Trophoblast cell (in vitro differentiated cells and primary cell): ENCODE measurements around the gene KMT2A.
A peak's percentile ranks its signal among the peaks of the same experiment; 100 is the strongest.

Source experiments
- DNase-seq, 2 donors: peaks; one replicate each; pipeline ENCODE4 v3.0.0-alpha.2; 2016
- H2AFZ ChIP-seq: 2 replicates; pipeline ENCODE4 v1.6.1; 2013; ENCODE audit warnings: low read length, moderate library complexity, mild to moderate bottlenecking; ENCODE audit not compliant: insufficient read depth, poor library complexity
- H2AK5ac ChIP-seq: 2 replicates; pipeline ENCODE4 v1.6.1; 2013; ENCODE audit warnings: mild to moderate bottlenecking, low read length
- H2BK120ac ChIP-seq: 2 replicates; pipeline ENCODE4 v1.6.1; 2013; ENCODE audit warnings: low read length, mild to moderate bottlenecking, moderate library complexity; ENCODE audit not compliant: insufficient read depth, poor library complexity
- H2BK12ac ChIP-seq: 2 replicates; pipeline ENCODE4 v1.6.1; 2013; ENCODE audit warnings: mild to moderate bottlenecking, low read length, moderate library complexity
- H2BK5ac ChIP-seq: 2 replicates; pipeline ENCODE4 v1.6.1; 2013; ENCODE audit warnings: low read length, low read depth, moderate library complexity, mild to moderate bottlenecking; ENCODE audit not compliant: poor library complexity
- H3K14ac ChIP-seq: 2 replicates; pipeline ENCODE4 v1.6.1; 2013; ENCODE audit warnings: mild to moderate bottlenecking, low read length
- H3K18ac ChIP-seq: 2 replicates; pipeline ENCODE4 v1.6.1; 2013; ENCODE audit warnings: mild to moderate bottlenecking, low read length
- H3K23ac ChIP-seq: 2 replicates; pipeline ENCODE4 v1.6.1; 2013; ENCODE audit warnings: low read length
- H3K27ac ChIP-seq: 2 replicates; pipeline ENCODE4 v1.5.1; 2013; ENCODE audit warnings: low read depth, mild to moderate bottlenecking, inconsistent platforms, low read length, moderate library complexity
- H3K27me3 ChIP-seq: 2 replicates; pipeline ENCODE4 v1.6.1; 2013; ENCODE audit warnings: inconsistent platforms, mild to moderate bottlenecking, low read length, moderate library complexity; ENCODE audit not compliant: insufficient read depth
- H3K36me3 ChIP-seq, 2 experiments: 1 replicate in 1 of 2; 2 replicates in 1 of 2; pipeline ENCODE4 v1.6.1; 2013; ENCODE audit warnings: low read length in 2 of 2, mild to moderate bottlenecking in 2 of 2, moderate library complexity in 1 of 2; ENCODE audit not compliant: insufficient read depth in 2 of 2, control insufficient read depth in 1 of 2
- H3K4ac ChIP-seq: 2 replicates; pipeline ENCODE4 v1.6.1; 2013; ENCODE audit warnings: low read depth, mild to moderate bottlenecking, low read length, moderate library complexity
- H3K4me1 ChIP-seq, 2 experiments: 1 replicate in 1 of 2; 2 replicates in 1 of 2; pipeline ENCODE4 v1.6.1; 2013; ENCODE audit warnings: low read length in 2 of 2, mild to moderate bottlenecking in 2 of 2, moderate library complexity in 1 of 2; ENCODE audit not compliant: insufficient read depth in 2 of 2, control insufficient read depth in 1 of 2
- H3K4me2 ChIP-seq: 2 replicates; pipeline ENCODE4 v1.6.1; 2013; ENCODE audit warnings: inconsistent platforms, mild to moderate bottlenecking, low read length, moderate library complexity
- H3K4me3 ChIP-seq: 2 replicates; pipeline ENCODE4 v1.5.1; 2013; ENCODE audit warnings: mild to moderate bottlenecking, low read depth, low read length, inconsistent platforms
- H3K79me1 ChIP-seq: one replicate; pipeline ENCODE4 v1.6.1; 2013; ENCODE audit warnings: low read length
- H3K79me2 ChIP-seq: 2 replicates; pipeline ENCODE4 v1.6.1; 2013; ENCODE audit warnings: low read length, mild to moderate bottlenecking; ENCODE audit not compliant: control insufficient read depth, insufficient read depth, poor library complexity
- H3K9ac ChIP-seq: 2 replicates; pipeline ENCODE4 v1.6.1; 2013; ENCODE audit warnings: mild to moderate bottlenecking, low read length
- H3K9me3 ChIP-seq: 2 replicates; pipeline ENCODE4 v1.6.1; 2013; ENCODE audit warnings: low read depth, mild to moderate bottlenecking, control low read depth, inconsistent platforms, low read length; ENCODE audit not compliant: insufficient read depth
- H4K12ac ChIP-seq: 2 replicates; pipeline ENCODE4 v1.6.1; 2013; ENCODE audit warnings: low read depth, mild to moderate bottlenecking, low read length, moderate library complexity
- H4K8ac ChIP-seq: 2 replicates; pipeline ENCODE4 v1.6.1; 2013; ENCODE audit warnings: low read depth, mild to moderate bottlenecking, low read length, moderate library complexity
- H4K91ac ChIP-seq: one replicate; pipeline ENCODE4 v1.6.1; 2013; ENCODE audit warnings: low read depth, mild to moderate bottlenecking, low read length, moderate library complexity
- WGBS: extraction: QIAGEN DNeasy Blood & Tissue Kit; methylation state at CpG from one replicate; pipeline ENCODE4 v1.1.7; 2013; ENCODE audit warnings: missing lambda C conversion rate; ENCODE audit not compliant: insufficient read length, insufficient coverage; ENCODE audit errors: extremely low coverage; 5-methylcytosine and 5-hydroxymethylcytosine counted together

Gene KMT2A

DNA sequence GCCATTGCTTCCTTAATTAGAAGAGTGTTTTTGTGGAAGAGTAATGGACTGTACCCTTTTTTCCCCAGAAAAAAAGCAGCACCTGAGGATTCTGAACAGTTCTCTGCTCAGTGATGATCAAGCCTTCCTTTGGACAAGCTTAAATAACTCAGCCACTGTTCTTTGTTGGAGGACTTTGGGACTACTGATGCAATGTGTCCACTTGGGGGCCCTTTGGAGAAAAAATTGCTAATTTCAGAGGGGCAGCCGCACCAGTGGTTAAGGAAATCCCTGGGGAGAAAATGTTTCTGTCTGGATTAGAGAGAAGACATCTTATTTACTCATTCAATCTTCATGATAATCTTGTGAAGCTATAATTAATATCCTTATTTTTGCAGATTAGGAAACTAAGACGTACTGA, 5.3 kb upstream of the KMT2A start:
- Histone ChIP-seq H2BK12ac (no peak overlapping the region), H4K91ac (no peak overlapping the region), H3K9ac (no peak overlapping the region), H2AK5ac (no peak overlapping the region), H3K4me2 (no peak overlapping the region), H3K36me3 (no peaks in the 10 kb centered on the region), H3K23ac (no peak overlapping the region), H3K4me3 (no peak overlapping the region), H3K79me2 (no peaks in the 10 kb centered on the region), H4K8ac (no peak overlapping the region), H3K4me1 (peaks cover 6 to 7% of the 10 kb centered on the region in 2 experiments), H3K14ac (no peak overlapping the region), H3K79me1 (peaks cover 3% of the 10 kb centered on the region), H2AFZ (no peak overlapping the region), H2BK5ac (no peak overlapping the region), H3K27ac (no peak overlapping the region), H2BK120ac (no peak overlapping the region), H3K27me3 (no peaks in the 10 kb centered on the region), H3K4ac (no peak overlapping the region), H3K18ac (no peak overlapping the region), H3K9me3 (no peaks in the 10 kb centered on the region), H4K12ac (no peak overlapping the region)
- WGBS = no CpG with 5 or more reads among the region's 2 CpGs
- DNase-seq = no peak

DNA sequence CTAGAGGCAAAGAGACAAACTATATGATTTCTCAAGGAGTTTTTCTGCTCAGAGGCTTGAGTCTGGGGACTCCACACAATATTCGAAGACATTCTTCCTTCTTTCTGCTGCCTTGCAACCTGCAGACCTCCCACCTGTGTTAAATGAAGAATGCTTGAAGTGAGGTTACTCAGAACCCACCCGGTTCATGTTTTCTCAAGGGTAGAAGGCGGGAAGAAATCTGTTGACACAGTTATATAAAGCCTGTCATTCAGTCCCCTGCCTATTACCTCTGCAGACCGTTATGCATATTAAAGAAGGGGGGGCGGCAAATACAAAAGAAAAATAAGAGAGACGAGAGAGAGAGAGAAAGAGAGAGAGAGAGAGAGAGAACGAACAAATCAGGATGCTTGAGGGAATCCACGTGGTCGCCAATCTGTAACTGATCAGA, 2.2 kb upstream of the KMT2A start:
- Histone ChIP-seq H3K18ac (no peak overlapping the region), H3K79me2 (peaks cover 8% of the 10 kb centered on the region), H3K4me3 (no peak overlapping the region), H3K14ac (no peak overlapping the region), H3K27me3 (no peaks in the 10 kb centered on the region), H3K4me2 (peak overlapping the region; percentile 100), H2AFZ (no peak overlapping the region), H4K12ac (no peak overlapping the region), H3K27ac (no peak overlapping the region), H4K91ac (no peak overlapping the region), H3K36me3 (no peaks in the 10 kb centered on the region), H2BK5ac (no peak overlapping the region), H3K9me3 (no peaks in the 10 kb centered on the region), H4K8ac (no peak overlapping the region), H3K23ac (no peak overlapping the region), H3K4me1 (peaks cover 13 to 16% of the 10 kb centered on the region in 2 experiments), H3K9ac (no peak overlapping the region), H3K79me1 (peaks cover 7% of the 10 kb centered on the region), H2AK5ac (no peak overlapping the region), H3K4ac (no peak overlapping the region), H2BK12ac (no peak overlapping the region), H2BK120ac (no peak overlapping the region)
- WGBS = no CpG with 5 or more reads among the region's 9 CpGs
- DNase-seq = no peak

DNA sequence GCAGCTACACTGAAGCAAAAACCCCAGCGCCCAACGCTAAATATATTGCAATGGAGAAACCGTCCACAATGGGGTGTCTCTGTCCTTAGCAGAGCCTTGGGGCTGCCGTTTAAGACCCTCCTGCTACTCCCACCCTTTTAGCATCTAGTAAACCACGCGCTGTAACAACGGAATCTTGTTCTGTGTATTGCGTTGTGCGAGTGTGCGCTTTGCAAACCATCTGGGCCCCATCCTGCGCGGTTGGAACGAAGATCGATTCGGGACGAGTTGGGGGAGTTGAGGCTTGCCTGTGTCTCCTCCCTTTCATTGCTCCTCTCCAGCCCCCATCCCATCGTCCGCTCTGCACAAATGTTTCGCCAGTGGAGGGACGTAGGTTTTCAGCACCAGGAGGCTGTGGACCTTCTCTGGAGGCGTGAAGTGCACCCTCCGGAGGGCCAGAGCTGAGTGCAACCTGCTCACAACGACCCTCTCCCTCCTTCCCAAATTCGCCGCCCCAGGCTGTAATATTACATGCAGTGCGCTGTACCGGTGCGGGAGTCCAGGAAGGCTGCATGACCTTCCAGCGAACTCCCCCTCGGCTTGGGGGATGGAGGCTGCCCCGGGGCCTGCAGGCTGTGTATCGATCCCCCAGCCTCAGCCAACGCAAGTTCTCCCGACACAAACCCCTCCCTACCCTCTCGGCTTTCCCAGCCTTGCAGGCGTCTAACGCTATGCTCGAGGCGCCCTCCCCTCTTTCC, 1.6 kb upstream of the KMT2A start:
- no peaks in the 10 kb centered on the region for H3K36me3 ChIP-seq

DNA sequence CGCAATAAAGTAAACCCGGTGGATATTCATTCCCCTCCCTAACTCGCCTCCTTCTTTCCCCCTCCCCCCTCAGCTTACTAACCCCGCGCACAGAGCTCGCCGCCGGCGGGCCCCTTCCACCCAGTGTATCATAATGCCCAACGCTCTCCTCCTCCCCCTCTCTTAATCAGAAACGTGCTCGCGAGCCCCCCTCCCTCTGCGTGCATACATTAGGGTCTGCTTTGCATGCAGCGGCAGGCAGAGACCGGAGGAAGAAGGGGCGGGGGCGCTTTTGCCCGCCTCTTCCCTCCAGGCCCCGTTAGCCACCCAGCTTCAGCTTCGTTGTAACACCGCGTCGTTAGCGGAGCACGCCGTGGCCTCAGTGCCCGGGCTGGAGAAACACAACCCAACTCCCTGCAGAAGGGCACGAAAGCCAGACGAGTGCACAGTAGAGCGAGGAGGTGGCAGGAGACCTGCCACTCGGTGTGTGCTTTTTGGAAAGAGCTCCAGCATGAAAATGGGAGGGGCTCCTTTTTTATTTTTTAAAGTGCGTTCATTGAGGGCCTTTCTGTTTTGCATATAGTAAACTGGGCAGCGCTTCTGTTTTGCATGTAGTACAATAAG, 901 bp upstream of the KMT2A start:
- no CpG with 5 or more reads among the region's 34 CpGs for WGBS
- no peak overlapping the region for H2BK120ac ChIP-seq

More for the DNA sequence above, 1.6 kb upstream of the KMT2A start:
- Histone ChIP-seq H3K4me2 (peak overlapping the region; percentile 100), H2BK5ac (no peak overlapping the region), H4K91ac (no peak overlapping the region), H3K4me1 (peaks cover 13 to 16% of the 10 kb centered on the region in 2 experiments), H4K8ac (no peak overlapping the region), H4K12ac (no peak overlapping the region), H2AFZ (peak overlapping the region; percentile 89), H3K79me1 (peaks cover 7% of the 10 kb centered on the region), H3K14ac (no peak overlapping the region), H2BK12ac (no peak overlapping the region), H3K79me2 (peaks cover 8% of the 10 kb centered on the region), H3K18ac (no peak overlapping the region), H3K9ac (no peak overlapping the region), H2AK5ac (no peak overlapping the region), H3K23ac (no peak overlapping the region), H3K4ac (no peak overlapping the region), H2BK120ac (no peak overlapping the region), H3K27ac (no peak overlapping the region), H3K27me3 (no peaks in the 10 kb centered on the region), H3K4me3 (peak overlapping the region; percentile 85), H3K9me3 (no peaks in the 10 kb centered on the region)
- WGBS = no CpG with 5 or more reads among the region's 39 CpGs
- DNase-seq = peak in 1 of 2 donors; percentile 22

More for the DNA sequence above, 901 bp upstream of the KMT2A start:
- Histone ChIP-seq H3K18ac (no peak overlapping the region), H3K79me1 (peaks cover 7% of the 10 kb centered on the region), H3K4me3 (peak overlapping the region; percentile 85), H4K8ac (peak overlapping the region; percentile 82), H3K79me2 (peaks cover 8% of the 10 kb centered on the region), H3K23ac (no peak overlapping the region), H4K91ac (peak overlapping the region; percentile 85), H3K14ac (no peak overlapping the region), H4K12ac (no peak overlapping the region), H3K4me1 (peaks cover 13 to 16% of the 10 kb centered on the region in 2 experiments), H3K27me3 (no peaks in the 10 kb centered on the region), H3K27ac (peak overlapping the region; percentile 85), H3K4me2 (peak overlapping the region; percentile 100), H3K9me3 (no peaks in the 10 kb centered on the region), H2AFZ (peak overlapping the region; percentile 89), H3K4ac (no peak overlapping the region), H3K9ac (peak overlapping the region; percentile 88), H2BK5ac (no peak overlapping the region), H2AK5ac (no peak overlapping the region), H3K36me3 (no peaks in the 10 kb centered on the region), H2BK12ac (no peak overlapping the region)
- DNase-seq = no peak
